Fibroblast of the aortic adventitia (primary cell): ENCODE results near the gene PTPRQ. TPM values are rescaled to one million over a fixed set of nuclear protein-coding genes. Genes with fewer than 3 reads are reported as not detected.

Source experiments
- DNase-seq: peaks from one replicate; pipeline ENCODE4 v3.0.0-alpha.2; 2010; ENCODE audit warnings: low read depth
- H3K4me3 ChIP-seq: 2 replicates; pipeline ENCODE4 v1.5.1; 2011; ENCODE audit warnings: low read depth, mild to moderate bottlenecking, control low read depth, low read length, moderate library complexity
- total RNA-seq: library from RNA; depleted of rRNA; stranded (reverse); fragments of >200 nt; gene quantifications from 2 replicates; pipeline ENCODE4 v1.2.3, GENCODE V29; 2012; ENCODE audit warnings: low replicate concordance
- TF ChIP-seq, protein P1 (sequence below): IDR thresholded peaks from 2 replicates; pipeline ENCODE4 v1.5.1; 2011; ENCODE audit warnings: mild to moderate bottlenecking, low read length, control low read depth, inconsistent platforms; ENCODE audit not compliant: insufficient read depth

PTPRQ gene
- total RNA-seq, 1 donor = 1.2 TPM

DNA sequence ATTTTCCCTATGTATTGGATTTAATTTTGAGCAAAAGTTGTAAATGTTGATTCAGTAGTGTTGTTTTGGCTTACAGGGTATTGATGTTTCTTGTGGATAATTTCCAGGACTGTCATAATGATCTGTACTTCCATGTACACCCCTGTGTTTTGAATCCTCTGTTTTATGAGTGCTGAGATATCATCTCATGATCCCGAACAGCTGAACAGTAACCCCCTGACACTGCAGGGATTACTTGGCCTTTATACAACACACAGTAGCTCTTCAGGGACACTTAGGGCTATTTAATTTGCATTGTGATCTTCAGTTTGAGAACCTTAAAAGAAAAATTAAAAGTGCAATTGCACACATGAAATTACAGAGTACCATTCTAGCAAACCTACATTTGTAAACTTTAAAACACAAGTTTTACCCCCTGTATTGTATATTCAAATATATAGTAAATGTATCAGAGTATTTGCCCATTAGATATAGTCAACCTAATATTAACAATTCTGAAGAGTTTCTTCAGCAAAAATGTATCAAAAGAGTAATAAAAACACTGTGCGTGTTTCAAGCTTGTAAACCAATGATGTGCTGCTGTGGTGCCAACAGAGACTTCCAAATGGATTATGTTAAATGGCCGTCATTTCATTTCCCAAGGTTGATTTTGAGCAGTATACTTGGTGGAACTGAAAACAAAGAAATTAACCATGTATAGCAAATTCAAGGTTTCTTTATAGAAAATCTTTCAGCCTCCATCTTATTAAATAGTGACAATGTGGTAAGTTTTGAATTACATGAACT, 235.5 kb downstream of the PTPRQ start:
- H3K4me3 ChIP-seq = no peak overlapping the region

DNA sequence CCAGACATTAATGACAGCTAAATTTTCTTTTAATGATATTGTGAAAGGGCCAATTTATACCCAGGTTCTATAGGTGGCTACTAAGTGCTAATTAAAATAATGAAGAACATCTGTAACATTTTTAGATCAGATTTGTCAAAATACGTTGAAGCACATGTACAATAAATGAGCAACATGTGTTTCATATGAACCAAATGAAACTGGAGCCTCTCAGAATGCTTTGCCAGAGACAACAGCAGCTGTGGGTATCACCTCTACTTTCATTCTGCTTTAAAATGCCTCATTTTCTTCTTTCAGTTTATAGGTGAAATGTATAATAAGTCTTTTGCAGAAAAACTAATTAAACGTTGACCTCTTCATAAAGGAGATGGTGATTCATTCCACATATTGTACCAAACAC, 237.3 kb downstream of the PTPRQ start:
- TF ChIP-seq, protein P1, sequence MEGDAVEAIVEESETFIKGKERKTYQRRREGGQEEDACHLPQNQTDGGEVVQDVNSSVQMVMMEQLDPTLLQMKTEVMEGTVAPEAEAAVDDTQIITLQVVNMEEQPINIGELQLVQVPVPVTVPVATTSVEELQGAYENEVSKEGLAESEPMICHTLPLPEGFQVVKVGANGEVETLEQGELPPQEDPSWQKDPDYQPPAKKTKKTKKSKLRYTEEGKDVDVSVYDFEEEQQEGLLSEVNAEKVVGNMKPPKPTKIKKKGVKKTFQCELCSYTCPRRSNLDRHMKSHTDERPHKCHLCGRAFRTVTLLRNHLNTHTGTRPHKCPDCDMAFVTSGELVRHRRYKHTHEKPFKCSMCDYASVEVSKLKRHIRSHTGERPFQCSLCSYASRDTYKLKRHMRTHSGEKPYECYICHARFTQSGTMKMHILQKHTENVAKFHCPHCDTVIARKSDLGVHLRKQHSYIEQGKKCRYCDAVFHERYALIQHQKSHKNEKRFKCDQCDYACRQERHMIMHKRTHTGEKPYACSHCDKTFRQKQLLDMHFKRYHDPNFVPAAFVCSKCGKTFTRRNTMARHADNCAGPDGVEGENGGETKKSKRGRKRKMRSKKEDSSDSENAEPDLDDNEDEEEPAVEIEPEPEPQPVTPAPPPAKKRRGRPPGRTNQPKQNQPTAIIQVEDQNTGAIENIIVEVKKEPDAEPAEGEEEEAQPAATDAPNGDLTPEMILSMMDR = no peak
- no peak for DNase-seq

More for the DNA sequence above, 235.5 kb downstream of the PTPRQ start:
- TF ChIP-seq, protein P1 = no peak
- DNase-seq = no peak

DNA sequence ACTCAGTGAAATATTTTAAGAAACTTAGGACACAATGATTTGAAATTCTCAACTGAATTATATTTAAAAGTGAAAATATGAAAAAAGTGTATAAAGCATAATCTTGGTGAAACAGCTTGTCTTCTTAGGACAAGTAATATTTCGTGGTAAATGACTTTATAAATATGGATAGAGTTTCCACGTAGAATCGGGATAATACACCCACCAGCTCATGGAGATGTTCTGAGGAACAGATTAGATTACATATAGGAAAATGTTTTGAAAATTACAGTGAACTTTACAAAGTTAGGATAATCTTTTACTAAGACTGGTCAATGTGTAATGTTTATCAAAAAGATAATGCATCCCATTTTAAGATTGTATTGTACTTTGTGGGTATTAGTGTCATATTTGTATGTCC, 237.8 kb downstream of the PTPRQ start:
- H3K4me3 ChIP-seq = no peak overlapping the region
- TF ChIP-seq, protein P1 = no peak
- DNase-seq = no peak

More for the DNA sequence above, 237.3 kb downstream of the PTPRQ start:
- H3K4me3 ChIP-seq = no peak overlapping the region

DNA sequence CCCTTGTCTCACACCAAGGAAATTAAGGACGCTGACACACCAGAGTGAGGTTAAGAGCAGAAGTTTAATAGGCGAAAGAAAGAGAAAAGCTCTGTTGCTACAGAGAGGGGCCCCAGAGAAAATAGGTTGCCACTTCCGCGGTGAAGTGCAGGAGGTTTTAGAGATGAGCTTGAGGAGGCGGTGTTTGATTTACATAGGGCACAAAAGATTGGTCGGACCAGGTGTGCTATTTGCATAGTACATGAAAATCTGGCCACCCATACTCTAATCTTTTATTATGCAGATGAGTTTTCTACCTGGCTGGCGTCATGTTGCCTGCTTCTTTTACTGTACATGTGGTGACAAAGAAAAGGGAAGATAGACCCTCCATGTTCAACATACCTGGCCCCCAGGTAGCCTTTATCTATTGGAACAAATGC, 240.1 kb downstream of the PTPRQ start:
- TF ChIP-seq, protein P1 = no peak
- no peak overlapping the region for H3K4me3 ChIP-seq
- no peak for DNase-seq

DNA sequence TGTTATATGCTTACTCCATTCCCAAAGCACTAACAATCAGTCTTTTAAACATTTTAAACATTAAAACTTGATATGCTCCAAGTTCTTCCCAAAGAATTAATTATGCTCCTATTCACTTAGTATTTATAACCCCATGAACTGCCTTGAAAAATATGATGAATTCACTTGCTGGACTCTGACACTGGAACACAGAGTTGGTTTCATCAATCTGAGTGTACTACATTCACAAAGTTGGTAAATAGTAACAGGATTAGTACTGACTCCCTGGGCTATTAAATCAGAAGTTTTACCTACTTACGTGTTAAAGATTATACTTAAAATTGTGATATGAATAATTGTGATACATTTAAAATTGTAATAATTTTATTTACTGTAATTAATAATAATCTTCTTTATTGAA, 246.1 kb downstream of the PTPRQ start:
- no peak overlapping the region for H3K4me3 ChIP-seq
- TF ChIP-seq, protein P1 = no peak
- no peak for DNase-seq

DNA sequence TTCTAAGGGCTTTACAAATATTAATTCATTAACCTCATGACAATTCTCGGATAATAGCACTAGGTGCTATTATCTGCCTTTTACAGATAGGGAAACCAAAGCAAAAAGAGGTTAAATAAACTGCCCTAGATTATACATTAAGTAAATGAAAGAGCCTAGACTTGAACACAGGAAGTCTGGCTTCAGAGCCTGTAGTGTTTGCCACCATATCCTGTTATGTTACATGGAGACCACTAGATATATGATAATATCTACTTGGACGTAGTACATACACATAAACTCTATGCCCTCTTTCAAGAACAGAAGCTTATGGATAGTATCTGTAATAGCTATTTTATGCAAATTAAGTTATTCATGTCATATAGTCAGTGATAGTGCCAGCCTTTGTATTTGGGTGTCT, 246.5 kb downstream of the PTPRQ start:
- DNase-seq = no peak
- TF ChIP-seq, protein P1 = no peak
- H3K4me3 ChIP-seq = no peak overlapping the region
